ENCODE results near the gene KCNJ18.
"Not testable (repeated sequence)": the region's sequence is repeated elsewhere in the genome, so short reads cannot be mapped to it uniquely, and the experiment has no call there.

DNA sequence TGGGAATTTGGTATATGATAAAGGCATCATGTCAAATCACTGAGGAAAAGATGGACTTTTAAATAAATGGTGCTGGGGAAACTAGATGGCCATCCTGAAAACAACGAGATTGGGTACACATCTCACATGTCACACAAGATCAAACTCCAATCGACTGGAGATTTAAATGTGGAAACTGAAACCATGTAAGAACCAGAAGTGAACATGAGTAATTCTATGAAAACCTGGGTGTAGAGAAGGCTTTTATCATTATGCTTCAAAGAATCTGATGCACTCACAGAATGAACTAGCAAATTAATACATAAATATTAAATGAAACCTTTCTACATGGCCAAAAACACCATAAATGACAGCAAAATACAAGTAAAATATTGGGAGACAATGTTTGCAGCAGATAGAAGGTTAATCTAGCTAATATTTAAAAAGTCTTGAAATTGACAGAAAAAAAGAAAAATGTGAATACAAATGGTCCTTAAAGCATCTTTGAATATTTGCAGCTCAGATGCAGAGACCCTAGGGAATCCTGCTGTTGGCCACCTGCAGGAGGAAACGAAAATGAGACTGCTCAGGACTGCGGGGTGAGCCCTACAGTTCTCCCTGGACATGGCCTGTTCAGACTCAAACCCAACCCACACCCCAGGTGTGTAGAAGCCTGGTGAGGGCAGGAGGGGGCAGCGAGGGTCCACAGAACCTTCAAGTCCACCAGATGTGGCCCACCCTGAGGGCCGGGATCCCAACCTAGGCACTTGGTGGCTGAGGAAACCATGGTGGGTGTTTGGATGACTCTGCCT, 32.1 kb downstream of the KCNJ18 start:
- TF ChIP-seq, protein P1, sequence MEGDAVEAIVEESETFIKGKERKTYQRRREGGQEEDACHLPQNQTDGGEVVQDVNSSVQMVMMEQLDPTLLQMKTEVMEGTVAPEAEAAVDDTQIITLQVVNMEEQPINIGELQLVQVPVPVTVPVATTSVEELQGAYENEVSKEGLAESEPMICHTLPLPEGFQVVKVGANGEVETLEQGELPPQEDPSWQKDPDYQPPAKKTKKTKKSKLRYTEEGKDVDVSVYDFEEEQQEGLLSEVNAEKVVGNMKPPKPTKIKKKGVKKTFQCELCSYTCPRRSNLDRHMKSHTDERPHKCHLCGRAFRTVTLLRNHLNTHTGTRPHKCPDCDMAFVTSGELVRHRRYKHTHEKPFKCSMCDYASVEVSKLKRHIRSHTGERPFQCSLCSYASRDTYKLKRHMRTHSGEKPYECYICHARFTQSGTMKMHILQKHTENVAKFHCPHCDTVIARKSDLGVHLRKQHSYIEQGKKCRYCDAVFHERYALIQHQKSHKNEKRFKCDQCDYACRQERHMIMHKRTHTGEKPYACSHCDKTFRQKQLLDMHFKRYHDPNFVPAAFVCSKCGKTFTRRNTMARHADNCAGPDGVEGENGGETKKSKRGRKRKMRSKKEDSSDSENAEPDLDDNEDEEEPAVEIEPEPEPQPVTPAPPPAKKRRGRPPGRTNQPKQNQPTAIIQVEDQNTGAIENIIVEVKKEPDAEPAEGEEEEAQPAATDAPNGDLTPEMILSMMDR (IDR thresholded peaks at IDR 0.05): not testable (repeated sequence)
- not testable (repeated sequence) for TF ChIP-seq POLR2A (IDR thresholded peaks at IDR 0.05); EP300 (IDR thresholded peaks at IDR 0.05; ENCODE audit: low read depth); POLR2AphosphoS5 (IDR thresholded peaks at IDR 0.05)

Data from transverse colon (tissue), 4 donors.